LNCaP clone FGC (cell line): ENCODE measurements around the gene ELF3.

Source experiments
- DNase-seq: peaks from one replicate; pipeline ENCODE4 v3.0.0-alpha.2; 2011; ENCODE audit warnings: low read depth
- H3K4me3 ChIP-seq: 2 replicates; pipeline ENCODE4 v1.5.1; 2011; ENCODE audit warnings: mild to moderate bottlenecking, low read depth, low read length, control low read depth
- CTCF ChIP-seq: IDR thresholded peaks from 2 replicates; pipeline ENCODE4 v1.5.1; 2012; ENCODE audit warnings: mild to moderate bottlenecking; ENCODE audit not compliant: control insufficient read depth, insufficient read depth; ENCODE audit errors: extremely low read depth

Gene ELF3

DNA sequence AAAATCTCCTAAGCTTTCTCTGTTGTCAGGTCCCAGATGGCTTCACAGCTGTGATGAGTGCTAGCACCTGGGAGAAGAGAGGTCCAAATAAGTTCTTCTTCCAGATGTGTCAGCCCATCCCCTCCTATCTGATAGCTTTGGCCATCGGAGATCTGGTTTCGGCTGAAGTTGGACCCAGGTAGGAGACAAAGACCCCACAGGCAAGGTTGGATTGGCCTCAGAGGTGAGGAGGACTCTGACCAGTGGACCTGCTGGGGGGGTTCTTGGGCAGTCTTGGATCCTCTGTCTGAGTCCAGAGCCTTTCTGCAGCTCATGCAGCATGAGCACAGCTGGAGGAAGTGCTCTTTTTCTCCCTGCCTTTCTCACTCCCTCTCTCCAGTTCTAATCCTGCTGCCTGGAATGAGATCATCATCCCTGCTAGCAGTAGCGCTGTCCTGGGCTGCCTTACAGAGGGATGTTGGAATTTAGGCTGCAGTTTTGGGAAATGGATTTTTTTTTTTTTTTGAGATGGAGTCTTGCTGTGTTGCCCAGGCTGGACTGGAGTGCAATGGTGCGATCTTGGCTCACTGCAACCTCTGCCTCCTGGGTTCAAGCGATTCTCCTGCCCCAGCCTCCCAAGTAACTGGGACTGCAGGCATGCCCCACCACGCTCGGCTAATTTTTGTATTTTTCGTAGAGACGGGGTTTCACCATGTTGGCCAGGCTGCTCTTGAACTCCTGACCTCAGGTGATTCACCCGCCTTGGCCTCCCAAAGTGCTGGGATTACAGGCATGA, 20.8 kb upstream of the ELF3 start:
- DNase-seq: no peak
- no peak overlapping the region for H3K4me3 ChIP-seq
- no peak for TF ChIP-seq CTCF

GRCh38 chr1:201990427-201990826, 20.0 kb upstream of the ELF3 start:
- H3K4me3 ChIP-seq: no peak overlapping the region
- DNase-seq: peak; percentile 63
- TF ChIP-seq CTCF: no peak

GRCh38 chr1:201999625-202000238, 10.7 kb upstream of the ELF3 start:
- no peak for DNase-seq
- peak; percentile 92 for TF ChIP-seq CTCF
- no peak overlapping the region for H3K4me3 ChIP-seq

DNA sequence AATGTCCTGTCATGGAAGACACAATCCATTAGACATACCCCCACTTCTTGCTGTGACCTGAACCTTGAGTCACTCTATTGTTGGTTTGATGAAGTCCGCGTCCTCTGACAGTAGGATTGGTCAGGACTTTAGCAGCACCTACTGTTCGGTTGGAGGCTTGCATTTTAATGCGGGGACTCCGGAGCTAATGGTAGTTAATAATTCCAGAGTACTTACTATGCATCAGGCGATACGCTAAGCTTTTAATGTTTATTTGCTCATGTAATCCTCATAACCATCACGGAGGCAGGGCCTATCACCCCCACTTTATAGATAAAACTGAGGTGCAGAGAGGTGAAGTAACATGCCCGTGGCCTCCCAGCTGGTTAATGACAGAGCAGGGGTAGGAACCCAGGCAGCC, 7.9 kb upstream of the ELF3 start:
- TF ChIP-seq CTCF: no peak
- DNase-seq: no peak
- H3K4me3 ChIP-seq: no peak overlapping the region

DNA sequence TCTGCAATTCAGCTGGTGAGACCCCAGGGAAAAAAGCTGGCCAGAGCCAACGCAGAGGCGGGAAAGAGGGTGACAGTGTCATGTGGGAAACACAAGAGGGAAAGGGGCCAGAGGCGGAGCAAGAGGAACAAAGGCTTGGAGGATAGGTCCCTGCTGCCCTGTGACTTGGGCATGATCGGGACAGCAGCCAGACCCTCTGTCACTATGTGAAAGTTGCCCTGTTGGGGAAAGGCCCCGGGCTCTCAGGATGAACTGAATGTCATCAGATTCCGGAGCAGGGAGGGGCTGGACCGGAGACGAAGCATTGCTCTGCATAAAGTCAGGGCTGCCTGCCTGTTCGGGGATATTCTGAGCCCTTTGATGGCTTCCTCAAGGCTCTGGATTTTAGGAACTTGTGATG, 5.7 kb upstream of the ELF3 start:
- H3K4me3 ChIP-seq: no peak overlapping the region
- TF ChIP-seq CTCF: no peak
- DNase-seq: no peak

- H3K4me3 ChIP-seq: no peak overlapping the region
- TF ChIP-seq CTCF: peak; percentile 45
- no peak for DNase-seq
Observed at GRCh38 chr1:202005958-202006357, 4.4 kb upstream of the ELF3 start.
